ENCODE data around the gene CBS.
"Not testable (repeated sequence)": the region's sequence is repeated elsewhere in the genome, so short reads cannot be mapped to it uniquely, and the experiment has no call there.

DNA sequence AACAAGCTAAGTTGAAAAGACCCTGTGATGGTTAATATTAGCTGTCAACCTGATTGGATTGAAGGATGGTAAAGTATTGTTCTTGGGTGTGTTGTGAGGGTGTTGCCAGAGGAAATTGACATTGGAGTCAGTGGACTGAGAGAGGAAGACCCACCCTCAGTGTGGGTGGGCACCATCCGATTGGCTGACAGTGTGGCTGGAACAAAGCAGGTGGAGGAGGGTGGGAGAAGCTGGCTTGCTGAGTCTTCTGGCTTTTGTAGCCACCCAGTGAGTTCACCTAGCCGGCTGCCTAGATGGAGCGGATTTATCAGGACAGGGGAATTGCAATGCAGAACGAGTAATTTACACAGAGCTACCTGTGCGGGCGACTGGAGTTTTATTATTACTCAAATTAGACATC is 38.8 kb upstream of the CBS start:
- TF ChIP-seq, protein P1, sequence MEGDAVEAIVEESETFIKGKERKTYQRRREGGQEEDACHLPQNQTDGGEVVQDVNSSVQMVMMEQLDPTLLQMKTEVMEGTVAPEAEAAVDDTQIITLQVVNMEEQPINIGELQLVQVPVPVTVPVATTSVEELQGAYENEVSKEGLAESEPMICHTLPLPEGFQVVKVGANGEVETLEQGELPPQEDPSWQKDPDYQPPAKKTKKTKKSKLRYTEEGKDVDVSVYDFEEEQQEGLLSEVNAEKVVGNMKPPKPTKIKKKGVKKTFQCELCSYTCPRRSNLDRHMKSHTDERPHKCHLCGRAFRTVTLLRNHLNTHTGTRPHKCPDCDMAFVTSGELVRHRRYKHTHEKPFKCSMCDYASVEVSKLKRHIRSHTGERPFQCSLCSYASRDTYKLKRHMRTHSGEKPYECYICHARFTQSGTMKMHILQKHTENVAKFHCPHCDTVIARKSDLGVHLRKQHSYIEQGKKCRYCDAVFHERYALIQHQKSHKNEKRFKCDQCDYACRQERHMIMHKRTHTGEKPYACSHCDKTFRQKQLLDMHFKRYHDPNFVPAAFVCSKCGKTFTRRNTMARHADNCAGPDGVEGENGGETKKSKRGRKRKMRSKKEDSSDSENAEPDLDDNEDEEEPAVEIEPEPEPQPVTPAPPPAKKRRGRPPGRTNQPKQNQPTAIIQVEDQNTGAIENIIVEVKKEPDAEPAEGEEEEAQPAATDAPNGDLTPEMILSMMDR (IDR thresholded peaks at IDR 0.05): not testable (repeated sequence)
- TF ChIP-seq EZH2 (IDR thresholded peaks at IDR 0.05; ENCODE audit: borderline replicate concordance, insufficient read depth, low read depth, low read length, poor library complexity, severe bottlenecking): not testable (repeated sequence)
